Esophagus muscularis mucosa (tissue), 4 donors: Measurements from ENCODE around the gene INPP4B.

Source experiments
- CTCF ChIP-seq, 3 experiments: fragments of 200-600 bp in 2 of 3; fragments of 450-650 bp in 1 of 3; sonication (generic) in 2 of 3; IDR thresholded peaks; one replicate each; pipeline ENCODE4 v1.5.1; 2017 to 2019; ENCODE audit warnings: antibody characterized with exemption in 3 of 3, mild to moderate bottlenecking in 2 of 3, moderate library complexity in 1 of 3
- EP300 ChIP-seq: sonication (generic); formaldehyde crosslinking; IDR thresholded peaks from one replicate; pipeline ENCODE4 v1.6.1; 2017; ENCODE audit warnings: antibody characterized with exemption
- POLR2A ChIP-seq: fragments of 450-650 bp; IDR thresholded peaks from one replicate; pipeline ENCODE4 v1.6.1; 2017; ENCODE audit warnings: antibody characterized with exemption, moderate library complexity, mild to moderate bottlenecking, low read depth
- POLR2AphosphoS5 ChIP-seq, 2 donors: sonication (generic); formaldehyde crosslinking; IDR thresholded peaks; one replicate each; pipeline ENCODE4 v1.6.1; 2017; ENCODE audit warnings: antibody characterized with exemption in 2 of 2

- TF ChIP-seq CTCF (IDR thresholded peaks at IDR 0.05) (no peak), EP300 (no peak), POLR2A (no peak), POLR2AphosphoS5 (IDR thresholded peaks at IDR 0.05) (no peak)
Measured at GRCh38 chr4:142194905-142195304, 651.2 kb downstream of the INPP4B start.
